Osteocyte (in vitro differentiated cells): Measurements from ENCODE around the gene CBARP. TPM values are rescaled to one million over a fixed set of nuclear protein-coding genes. Genes with fewer than 3 reads are reported as not detected.

ENCODE experiments used
- DNase-seq: peaks from one replicate; pipeline ENCODE4 v3.0.0; 2021; ENCODE audit warnings: mixed read lengths; ENCODE audit not compliant: unreplicated experiment; ENCODE audit errors: extremely low spot score
- H3K27ac Mint-ChIP-seq: one replicate; pipeline ENCODE4 v1.8.0; 2021; ENCODE audit warnings: mild to moderate bottlenecking, mixed read lengths; ENCODE audit not compliant: unreplicated experiment
- H3K27me3 Mint-ChIP-seq: one replicate; pipeline ENCODE4 v1.8.0; 2021; ENCODE audit warnings: mixed read lengths; ENCODE audit not compliant: unreplicated experiment
- H3K36me3 Mint-ChIP-seq: one replicate; pipeline ENCODE4 v1.8.0; 2021; ENCODE audit warnings: mixed read lengths; ENCODE audit not compliant: unreplicated experiment
- H3K4me1 Mint-ChIP-seq: one replicate; pipeline ENCODE4 v1.8.0; 2021; ENCODE audit warnings: mixed read lengths; ENCODE audit not compliant: unreplicated experiment
- H3K4me3 Mint-ChIP-seq: one replicate; pipeline ENCODE4 v1.8.0; 2021; ENCODE audit warnings: mild to moderate bottlenecking, moderate library complexity, mixed read lengths; ENCODE audit not compliant: unreplicated experiment
- H3K9me3 Mint-ChIP-seq: one replicate; pipeline ENCODE4 v1.8.0; 2021; ENCODE audit warnings: mixed read lengths; ENCODE audit not compliant: unreplicated experiment
- total RNA-seq: library from RNA; stranded (reverse); gene quantifications from 2 replicates; pipeline ENCODE4 v1.2.1, GENCODE V29; 2021
- TF ChIP-seq, protein P1 (sequence below): fragments of 200-600 bp; sonication (generic); IDR thresholded peaks from 2 replicates; pipeline ENCODE4 v1.5.0; 2021; ENCODE audit warnings: antibody characterized with exemption, mild to moderate bottlenecking, moderate library complexity

Gene CBARP
- total RNA-seq, 1 donor from 2014 or later = 6.9 TPM

DNA sequence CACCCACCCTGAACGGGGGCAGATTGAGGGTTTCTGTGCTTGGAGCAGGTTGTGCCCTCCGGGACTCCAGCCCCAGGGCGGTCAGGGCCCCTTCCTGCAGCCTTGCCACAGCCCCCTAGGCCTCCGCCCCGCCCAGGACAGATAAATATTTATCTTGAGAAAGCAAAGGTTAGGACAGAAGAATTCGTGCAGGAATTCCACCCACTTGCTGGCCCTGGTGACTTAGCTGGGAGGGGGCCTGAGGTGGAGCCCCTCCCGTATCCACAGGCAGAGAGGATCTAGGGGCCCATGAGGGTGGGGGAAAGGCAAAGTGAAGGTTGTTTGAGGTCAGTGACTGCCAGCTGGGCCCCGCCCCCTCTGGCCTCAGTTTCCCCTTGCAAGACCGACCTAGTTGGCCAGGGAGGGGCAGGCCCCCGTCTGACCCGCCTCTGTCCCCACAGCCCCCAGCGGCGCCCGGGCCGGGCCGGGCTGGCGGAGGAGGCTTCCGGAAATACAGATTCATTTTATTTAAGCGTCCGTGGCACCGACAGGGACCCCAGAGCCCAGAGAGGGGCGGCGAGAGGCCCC, 15.8 kb upstream of the CBARP start:
- DNase-seq = no peak
- TF ChIP-seq, protein P1, sequence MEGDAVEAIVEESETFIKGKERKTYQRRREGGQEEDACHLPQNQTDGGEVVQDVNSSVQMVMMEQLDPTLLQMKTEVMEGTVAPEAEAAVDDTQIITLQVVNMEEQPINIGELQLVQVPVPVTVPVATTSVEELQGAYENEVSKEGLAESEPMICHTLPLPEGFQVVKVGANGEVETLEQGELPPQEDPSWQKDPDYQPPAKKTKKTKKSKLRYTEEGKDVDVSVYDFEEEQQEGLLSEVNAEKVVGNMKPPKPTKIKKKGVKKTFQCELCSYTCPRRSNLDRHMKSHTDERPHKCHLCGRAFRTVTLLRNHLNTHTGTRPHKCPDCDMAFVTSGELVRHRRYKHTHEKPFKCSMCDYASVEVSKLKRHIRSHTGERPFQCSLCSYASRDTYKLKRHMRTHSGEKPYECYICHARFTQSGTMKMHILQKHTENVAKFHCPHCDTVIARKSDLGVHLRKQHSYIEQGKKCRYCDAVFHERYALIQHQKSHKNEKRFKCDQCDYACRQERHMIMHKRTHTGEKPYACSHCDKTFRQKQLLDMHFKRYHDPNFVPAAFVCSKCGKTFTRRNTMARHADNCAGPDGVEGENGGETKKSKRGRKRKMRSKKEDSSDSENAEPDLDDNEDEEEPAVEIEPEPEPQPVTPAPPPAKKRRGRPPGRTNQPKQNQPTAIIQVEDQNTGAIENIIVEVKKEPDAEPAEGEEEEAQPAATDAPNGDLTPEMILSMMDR = no peak
- Mint-ChIP-seq H3K27me3 (no peaks in the 10 kb centered on the region), H3K27ac (peak overlapping the region; percentile 88), H3K36me3 (peaks cover 31% of the 10 kb centered on the region), H3K4me1 (peaks cover 46% of the 10 kb centered on the region), H3K9me3 (no peaks in the 10 kb centered on the region), H3K4me3 (peak overlapping the region; percentile 91)

- Mint-ChIP-seq H3K27me3 (no peaks in the 10 kb centered on the region), H3K4me3 (peak overlapping the region; percentile 91), H3K36me3 (peaks cover 28% of the 10 kb centered on the region), H3K4me1 (peaks cover 40% of the 10 kb centered on the region), H3K9me3 (no peaks in the 10 kb centered on the region), H3K27ac (peak overlapping the region; percentile 94)
- TF ChIP-seq, protein P1 = peak; percentile 26
- DNase-seq = peak; percentile 98
Observed at GRCh38 chr19:1252821-1253513, 15.2 kb upstream of the CBARP start.

DNA sequence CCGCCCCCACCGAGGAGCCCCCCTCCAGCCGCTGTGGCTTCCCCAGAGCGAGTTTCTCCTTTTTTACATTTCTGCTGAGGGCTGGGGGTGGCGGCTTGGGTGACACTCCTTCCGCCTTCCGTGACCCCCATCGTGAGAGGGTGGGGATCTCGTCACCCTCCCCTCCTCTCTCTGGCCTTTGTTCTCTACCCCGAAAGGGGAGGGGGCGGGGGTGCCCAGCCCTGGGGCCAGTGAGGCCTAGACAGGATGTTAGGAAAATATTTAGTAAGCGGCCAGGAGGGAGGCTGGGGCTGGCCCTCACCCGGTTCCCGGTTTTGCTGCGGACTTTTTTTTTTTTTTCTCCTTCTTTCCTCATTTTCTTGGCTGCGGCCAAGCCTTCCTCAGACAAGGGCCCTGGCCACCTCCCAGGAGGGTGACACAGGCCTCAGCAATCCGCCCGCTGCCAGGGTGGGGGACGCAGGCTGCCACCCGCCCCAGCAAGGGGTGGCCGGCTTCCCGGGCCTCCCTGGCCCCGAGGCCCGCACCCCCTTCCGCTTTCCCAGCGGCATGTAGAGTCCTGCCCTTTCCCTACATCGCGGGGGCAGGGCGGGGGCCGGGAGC, 14.5 kb upstream of the CBARP start:
- TF ChIP-seq, protein P1 = no peak
- no peaks in the 10 kb centered on the region for H3K9me3 Mint-ChIP-seq
- peak; percentile 97 for DNase-seq
- H3K27ac Mint-ChIP-seq = peak overlapping the region; percentile 94
- H3K4me1 Mint-ChIP-seq = peaks cover 34% of the 10 kb centered on the region
- H3K36me3 Mint-ChIP-seq = peaks cover 22% of the 10 kb centered on the region
- no peaks in the 10 kb centered on the region for H3K27me3 Mint-ChIP-seq
- H3K4me3 Mint-ChIP-seq = peak overlapping the region; percentile 91

- Mint-ChIP-seq H3K27ac (peak overlapping the region; percentile 94), H3K36me3 (peaks cover 20% of the 10 kb centered on the region), H3K9me3 (no peaks in the 10 kb centered on the region), H3K27me3 (no peaks in the 10 kb centered on the region), H3K4me3 (peak overlapping the region; percentile 91), H3K4me1 (peaks cover 33% of the 10 kb centered on the region)
- TF ChIP-seq, protein P1 = no peak
- DNase-seq = no peak
Observed at GRCh38 chr19:1251330-1252220, 13.8 kb upstream of the CBARP start.
